Esophagus squamous epithelium (tissue), 5 donors: ENCODE results near the gene PTOV1. TPM values are rescaled to one million over a fixed set of nuclear protein-coding genes. Genes with fewer than 3 reads are reported as not detected.

Experiments
- DNase-seq: peaks from one replicate; lab custom pipeline; 2025; lab: John Stamatoyannopoulos, UW
- H3K27ac ChIP-seq, 4 donors: fragments of 200-600 bp; sonication (generic); one replicate each; pipeline ENCODE4 v1.5.1; 2016 to 2019; ENCODE audit warnings: mild to moderate bottlenecking in 1 of 4
- H3K27me3 ChIP-seq, 4 donors: fragments of 200-600 bp; sonication (generic); 1 replicate in 3 of 4; 2 replicates in 1 of 4; pipeline versions ENCODE4 v1.5.1 to v1.6.0; 2017 to 2021; ENCODE audit warnings: antibody characterized with exemption in 1 of 4
- H3K36me3 ChIP-seq, 3 donors: fragments of 200-600 bp; sonication (generic); one replicate each; pipeline ENCODE4 v1.5.1; 2016 to 2019
- H3K4me1 ChIP-seq, 3 donors: fragments of 200-600 bp; sonication (generic); one replicate each; pipeline ENCODE4 v1.5.1; 2017 to 2019
- H3K4me3 ChIP-seq, 4 donors: fragments of 200-600 bp; sonication (generic); 1 replicate in 3 of 4; 2 replicates in 1 of 4; pipeline ENCODE4 v1.5.1; 2016 to 2019; ENCODE audit warnings: mild to moderate bottlenecking in 2 of 4, moderate library complexity in 1 of 4
- H3K9me3 ChIP-seq, 3 donors: fragments of 200-600 bp; sonication (generic); one replicate each; pipeline ENCODE4 v1.5.1; 2016 to 2019
- POLR2A ChIP-seq, 4 donors: fragments of 450-650 bp; IDR thresholded peaks; one replicate each; pipeline ENCODE4 v1.6.1; 2017; ENCODE audit warnings: antibody characterized with exemption in 4 of 4, mild to moderate bottlenecking in 4 of 4, moderate library complexity in 3 of 4
- WGBS, 2 donors: methylation state at CpG; one replicate each; pipeline ENCODE4 v1.1.5; 2018; 5-methylcytosine and 5-hydroxymethylcytosine counted together
- intact Hi-C: fragments of 100-400 bp; cut with DNase I; formaldehyde crosslinking; loops from one replicate; pipeline ENCODE4 v1.15.0; 2022
- total RNA-seq, 4 donors: library from RNA; depleted of rRNA; stranded (reverse); fragments of >200 nt; gene quantifications; one replicate each; pipeline ENCODE4 v1.1.0, GENCODE V29; 2016
- TF ChIP-seq, protein P1 (sequence below), 6 experiments: fragments of 450-650 bp in 4 of 6; fragments of 200-600 bp in 2 of 6; sonication (generic) in 2 of 6; IDR thresholded peaks; one replicate each; pipeline ENCODE4 v1.5.1; 2016 to 2019; ENCODE audit warnings: antibody characterized with exemption in 6 of 6, mild to moderate bottlenecking in 4 of 6, moderate library complexity in 4 of 6
- donor health status: DM: yes; HTN: yes; CAD: no.

Gene PTOV1
- total RNA-seq, 4 donors from 2014 or later: 31.3 to 57.0 (median 45.2) TPM

DNA sequence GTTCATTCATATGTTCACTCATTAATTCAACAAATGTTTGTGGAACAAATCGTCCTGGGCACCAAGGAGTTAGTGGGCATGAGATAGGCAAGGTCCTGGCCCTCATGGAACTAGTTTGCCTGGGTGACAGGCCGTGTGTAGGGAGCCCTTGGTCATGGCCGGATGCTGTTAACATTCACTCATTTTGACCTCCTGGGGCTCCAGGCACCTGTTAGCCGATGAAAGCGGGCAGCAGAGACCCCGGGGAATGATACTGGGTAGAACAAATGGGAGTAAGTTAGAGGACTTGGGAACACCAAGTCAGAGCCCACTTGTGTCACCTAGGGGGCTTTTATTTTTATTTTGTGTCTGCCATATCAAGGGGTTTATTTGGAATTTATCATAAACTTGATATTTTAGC lies 26.3 kb upstream of the PTOV1 start:
- no peak for DNase-seq
- H3K27ac ChIP-seq: no peak overlapping the region
- peaks cover 0 to 89% (median 12%) of the 10 kb centered on the region in 3 donors for H3K36me3 ChIP-seq
- H3K4me3 ChIP-seq: no peak overlapping the region
- intact Hi-C loops: no loop called here
- H3K9me3 ChIP-seq: no peaks in the 10 kb centered on the region
- no peaks in the 10 kb centered on the region for H3K27me3 ChIP-seq
- 86 to 87% methylated on average over 6 of the region's 6 CpGs for WGBS, 2 donors
- TF ChIP-seq, protein P1, sequence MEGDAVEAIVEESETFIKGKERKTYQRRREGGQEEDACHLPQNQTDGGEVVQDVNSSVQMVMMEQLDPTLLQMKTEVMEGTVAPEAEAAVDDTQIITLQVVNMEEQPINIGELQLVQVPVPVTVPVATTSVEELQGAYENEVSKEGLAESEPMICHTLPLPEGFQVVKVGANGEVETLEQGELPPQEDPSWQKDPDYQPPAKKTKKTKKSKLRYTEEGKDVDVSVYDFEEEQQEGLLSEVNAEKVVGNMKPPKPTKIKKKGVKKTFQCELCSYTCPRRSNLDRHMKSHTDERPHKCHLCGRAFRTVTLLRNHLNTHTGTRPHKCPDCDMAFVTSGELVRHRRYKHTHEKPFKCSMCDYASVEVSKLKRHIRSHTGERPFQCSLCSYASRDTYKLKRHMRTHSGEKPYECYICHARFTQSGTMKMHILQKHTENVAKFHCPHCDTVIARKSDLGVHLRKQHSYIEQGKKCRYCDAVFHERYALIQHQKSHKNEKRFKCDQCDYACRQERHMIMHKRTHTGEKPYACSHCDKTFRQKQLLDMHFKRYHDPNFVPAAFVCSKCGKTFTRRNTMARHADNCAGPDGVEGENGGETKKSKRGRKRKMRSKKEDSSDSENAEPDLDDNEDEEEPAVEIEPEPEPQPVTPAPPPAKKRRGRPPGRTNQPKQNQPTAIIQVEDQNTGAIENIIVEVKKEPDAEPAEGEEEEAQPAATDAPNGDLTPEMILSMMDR (IDR thresholded peaks at IDR 0.05): no peak
- TF ChIP-seq POLR2A (IDR thresholded peaks at IDR 0.05): no peak
- H3K4me1 ChIP-seq: peaks cover 0 to 10% (median under 1%) of the 10 kb centered on the region in 3 donors

- intact Hi-C loops: no loop called here
- H3K36me3 ChIP-seq: peaks cover 20 to 91% (median 32%) of the 10 kb centered on the region in 3 donors
- H3K9me3 ChIP-seq: no peaks in the 10 kb centered on the region
- no peak overlapping the region for H3K4me3 ChIP-seq
- WGBS, 2 donors: 93 to 94% methylated on average over 8 of the region's 14 CpGs
- H3K27ac ChIP-seq: no peak overlapping the region
- no peaks in the 10 kb centered on the region for H3K4me1 ChIP-seq
- no peaks in the 10 kb centered on the region for H3K27me3 ChIP-seq
- no peak for DNase-seq
- no peak for TF ChIP-seq POLR2A (IDR thresholded peaks at IDR 0.05)
- TF ChIP-seq, protein P1 (IDR thresholded peaks at IDR 0.05): no peak
Observed at GRCh38 chr19:49827034-49827433, 23.9 kb upstream of the PTOV1 start.

DNA sequence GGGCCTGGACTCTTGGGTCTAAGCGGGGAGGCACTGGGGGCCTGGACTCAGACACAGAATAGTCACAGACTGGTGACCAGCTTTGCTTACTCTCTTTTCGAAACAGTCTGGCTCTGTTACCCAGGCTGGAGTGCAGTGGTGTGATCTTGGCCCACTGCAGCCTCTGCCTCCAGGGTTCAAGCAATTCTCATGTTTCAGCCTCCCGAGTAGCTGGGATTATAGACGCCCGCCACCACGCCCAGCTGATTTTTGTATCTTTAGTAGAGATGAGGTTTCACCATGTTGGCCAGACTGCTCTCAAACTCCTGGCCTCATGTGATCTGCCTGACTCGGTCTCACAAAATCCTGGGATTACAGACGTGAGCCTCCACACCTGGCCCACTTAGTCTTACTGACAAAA lies 21.8 kb upstream of the PTOV1 start:
- DNase-seq: no peak
- TF ChIP-seq POLR2A (IDR thresholded peaks at IDR 0.05): no peak
- TF ChIP-seq, protein P1 (IDR thresholded peaks at IDR 0.05): no peak
- Histone ChIP-seq H3K4me3 (no peak overlapping the region), H3K36me3 (peaks cover 24 to 93% (median 43%) of the 10 kb centered on the region in 3 donors), H3K9me3 (no peaks in the 10 kb centered on the region), H3K27ac (no peak overlapping the region), H3K27me3 (no peaks in the 10 kb centered on the region), H3K4me1 (no peaks in the 10 kb centered on the region)
- WGBS, 2 donors: 84 to 100% methylated on average over 1 to 5 of the region's 8 CpGs
- intact Hi-C loops: no loop called here

DNA sequence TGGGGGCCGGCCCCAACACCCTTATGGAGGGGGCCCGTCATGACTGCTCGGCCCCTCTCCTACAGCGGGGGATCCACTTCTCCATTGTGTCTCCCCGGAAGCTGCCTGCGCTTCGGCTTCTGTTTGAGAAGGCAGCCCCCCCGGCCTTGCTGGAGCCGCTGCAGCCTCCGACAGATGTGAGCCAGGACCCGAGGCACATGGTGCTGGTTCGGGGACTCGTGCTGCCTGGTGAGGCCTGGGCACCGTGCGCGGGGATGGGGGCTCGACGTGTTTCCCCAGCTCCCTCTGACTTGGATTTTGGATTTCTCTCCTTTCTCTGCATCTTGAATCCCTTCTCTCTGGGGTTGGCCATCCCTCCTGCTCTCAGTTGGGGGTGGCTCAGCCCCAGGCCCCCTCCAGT lies 21.2 kb upstream of the PTOV1 start:
- H3K4me1 ChIP-seq: no peaks in the 10 kb centered on the region
- no peak overlapping the region for H3K4me3 ChIP-seq
- intact Hi-C loops: no loop called here
- no peaks in the 10 kb centered on the region for H3K9me3 ChIP-seq
- WGBS, 2 donors: 90 to 96% methylated on average over 5 to 8 of the region's 18 CpGs
- H3K36me3 ChIP-seq: peaks cover 24 to 93% (median 48%) of the 10 kb centered on the region in 3 donors
- DNase-seq: no peak
- TF ChIP-seq, protein P1 (IDR thresholded peaks at IDR 0.05): no peak
- no peak for TF ChIP-seq POLR2A (IDR thresholded peaks at IDR 0.05)
- H3K27ac ChIP-seq: no peak overlapping the region
- no peaks in the 10 kb centered on the region for H3K27me3 ChIP-seq

GRCh38 chr19:49830766-49831165 lies 20.2 kb upstream of the PTOV1 start:
- 93% methylated on average over 3 to 5 of the region's 12 CpGs for WGBS, 2 donors
- H3K27ac ChIP-seq: no peak overlapping the region
- H3K27me3 ChIP-seq: no peaks in the 10 kb centered on the region
- no peak for TF ChIP-seq POLR2A (IDR thresholded peaks at IDR 0.05)
- TF ChIP-seq, protein P1 (IDR thresholded peaks at IDR 0.05): no peak
- DNase-seq: no peak
- no peaks in the 10 kb centered on the region for H3K9me3 ChIP-seq
- intact Hi-C loops: no loop called here
- H3K4me1 ChIP-seq: no peaks in the 10 kb centered on the region
- no peak overlapping the region for H3K4me3 ChIP-seq
- H3K36me3 ChIP-seq: peaks cover 29 to 97% (median 59%) of the 10 kb centered on the region in 3 donors
